ENCODE data around the gene IRF3.
"Not testable (repeated sequence)": the region's sequence is repeated elsewhere in the genome, so short reads cannot be mapped to it uniquely, and the experiment has no call there.

Gene IRF3

GRCh38 chr19:49643466-49643865, 22.2 kb downstream of the IRF3 start:
- DNase-seq, result peak in 1 of 5 experiments; percentile 88

- no peak for DNase-seq
Measured at GRCh38 chr19:49642492-49643035, 23.1 kb downstream of the IRF3 start.

GRCh38 chr19:49641688-49642491, 23.8 kb downstream of the IRF3 start, which contains the start of gene SCAF1:
SCAF1 (plus strand) TSS chr19:49642209; CDS start chr19:49645027, 2,818 bp downstream.
- peak; percentile 98 to 100 (median 99) for DNase-seq

- peak; percentile 96 to 100 (median 100) for DNase-seq
Measured at GRCh38 chr19:49640113-49640898, 25.4 kb downstream of the IRF3 start, which contains the start of gene RRAS. RRAS (minus strand) TSS chr19:49640143; CDS start chr19:49640098, 45 bp downstream.

GRCh38 chr19:49639401-49640112, 26.1 kb downstream of the IRF3 start:
- no peak for DNase-seq

- no peak for DNase-seq
Measured at GRCh38 chr19:49637821-49638738, 27.6 kb downstream of the IRF3 start.

GRCh38 chr19:49636233-49636932, 29.3 kb downstream of the IRF3 start:
- no peak for DNase-seq

GRCh38 chr19:49635530-49636232, 30.0 kb downstream of the IRF3 start:
- DNase-seq, result no peak

GRCh38 chr19:49633273-49633672, 32.4 kb downstream of the IRF3 start:
- DNase-seq, result not testable (repeated sequence)

GRCh38 chr19:49632576-49632975, 33.1 kb downstream of the IRF3 start:
- no peak for DNase-seq

- no peak for DNase-seq
Measured at GRCh38 chr19:49631610-49632192, 34.0 kb downstream of the IRF3 start.

- no peak for DNase-seq
Measured at GRCh38 chr19:49631014-49631588, 34.6 kb downstream of the IRF3 start.

- DNase-seq, result no peak
Measured at GRCh38 chr19:49629659-49630058, 36.0 kb downstream of the IRF3 start.

- DNase-seq, result no peak
Measured at GRCh38 chr19:49626226-49626625, 39.4 kb downstream of the IRF3 start.

GRCh38 chr19:49624967-49625910, 40.4 kb downstream of the IRF3 start:
- DNase-seq, result no peak

- not testable (repeated sequence) for DNase-seq
Measured at GRCh38 chr19:49617860-49618259, 47.8 kb downstream of the IRF3 start.

GRCh38 chr19:49616945-49617344, 48.7 kb downstream of the IRF3 start:
- no peak for DNase-seq

GRCh38 chr19:49616532-49616931, 49.1 kb downstream of the IRF3 start:
- DNase-seq, result no peak

All from T-helper 2 cell (primary cell).